GM12878 (cell line): ENCODE measurements around the gene IL10RA. TPM values are rescaled to one million over a fixed set of nuclear protein-coding genes. Genes with fewer than 3 reads are reported as not detected.

Source experiments
- ATAC-seq: fragments of 200-7000 bp; cut with Tn5 transposase; 3 replicates; pipeline ENCODE4 v1.9.1; 2020; ENCODE audit warnings: mild to moderate bottlenecking, moderate library complexity
- BruUV-seq: library from RNA; stranded (reverse); fragments of 400-500 nt; replicated peaks from 2 replicates; lab custom pipeline; 2021; lab: Mats Ljungman, UMichigan
- CTCF ChIA-PET: fragments of 300-600 bp; sonication (Branson Sonifier 250); formaldehyde crosslinking; extraction: SDS; loops from one replicate; lab custom pipeline; 2021; ENCODE audit warnings: inconsistent platforms; lab: Yijun Ruan, JAX
- POLR2A ChIA-PET: fragments of 350-600 bp; formaldehyde crosslinking; extraction: SDS; loops from one replicate; lab custom pipeline; 2021; ENCODE audit warnings: inconsistent platforms; lab: Charles Lee
- RAD21 ChIA-PET: fragments of 300-600 bp; sonication (Branson Sonifier 250); formaldehyde crosslinking; loops from one replicate; lab custom pipeline; 2023; ENCODE audit warnings: antibody characterized with exemption; ENCODE audit not compliant: unreplicated experiment; lab: Charles Lee
- SMC1A ChIA-PET: fragments of 300-600 bp; sonication (Branson Sonifier 250); formaldehyde crosslinking; loops from one replicate; lab custom pipeline; 2023; ENCODE audit not compliant: unreplicated experiment, uncharacterized antibody; lab: Charles Lee
- DNase-seq: peaks from one replicate; pipeline ENCODE4 v3.0.0-alpha.2; 2011; ENCODE audit warnings: low read depth, low spot score
- FAIRE-seq: peaks from 3 replicates; lab custom pipeline; 2011; peaks lifted over from hg19 to GRCh38; lab: Jason Lieb, UNC
- H2AFZ ChIP-seq: 2 replicates; pipeline ENCODE4 v1.6.0; 2011; ENCODE audit warnings: low read depth, low read length, control low read depth; ENCODE audit not compliant: control insufficient read depth
- H3K27ac ChIP-seq: 2 replicates; pipeline ENCODE4 v1.5.1; 2011; ENCODE audit warnings: control low read depth; ENCODE audit not compliant: control insufficient read depth, insufficient read depth
- H3K27me3 ChIP-seq, 2 experiments: replicated peaks in 1 of 2; 2 replicates each; pipeline versions ENCODE4 v1.6.0 to v1.6.1; 2011; ENCODE audit warnings: low read length in 1 of 2; ENCODE audit not compliant: control insufficient read depth in 2 of 2, insufficient read depth in 2 of 2
- H3K36me3 ChIP-seq, 2 experiments: 2 replicates each; pipeline ENCODE4 v1.5.1; 2011; ENCODE audit warnings: low read length in 1 of 2; ENCODE audit not compliant: control insufficient read depth in 2 of 2, insufficient read depth in 2 of 2
- H3K4me1 ChIP-seq: 2 replicates; pipeline ENCODE4 v1.6.1; 2011; ENCODE audit warnings: mild to moderate bottlenecking, low read length, moderate library complexity, mixed read lengths; ENCODE audit not compliant: control insufficient read depth, insufficient read depth
- H3K4me2 ChIP-seq: 2 replicates; pipeline ENCODE4 v1.6.0; 2011; ENCODE audit warnings: control low read depth; ENCODE audit not compliant: control insufficient read depth, insufficient read depth
- H3K4me3 ChIP-seq: fragments of 200-600 bp; sonication (generic); 2 replicates; pipeline ENCODE4 v1.5.1; 2016
- H3K79me2 ChIP-seq: 2 replicates; pipeline ENCODE4 v1.6.0; 2011; ENCODE audit warnings: low read length; ENCODE audit not compliant: control insufficient read depth, insufficient read depth
- H3K9ac ChIP-seq: 2 replicates; pipeline ENCODE4 v1.8.0; 2011; ENCODE audit warnings: low read length, control low read depth, mixed read lengths; ENCODE audit not compliant: control insufficient read depth, insufficient read depth
- H3K9me3 ChIP-seq: replicated peaks from 3 replicates; pipeline ENCODE4 v1.5.1; 2011; ENCODE audit warnings: mild to moderate bottlenecking, low read length; ENCODE audit not compliant: control insufficient read depth, insufficient read depth
- H4K20me1 ChIP-seq: 2 replicates; pipeline ENCODE4 v1.6.0; 2011; ENCODE audit not compliant: control insufficient read depth, insufficient read depth
- CBFB ChIP-seq: IDR thresholded peaks from 2 replicates; pipeline ENCODE4 v1.6.1; 2016; ENCODE audit warnings: antibody characterized with exemption, low read depth
- CEBPB ChIP-seq, 2 experiments: fragments of 150-350 bp in 1 of 2; IDR thresholded peaks; 2 replicates each; pipeline ENCODE4 v1.6.1; 2012 to 2014; ENCODE audit warnings: low read depth in 2 of 2, low read length in 2 of 2, borderline replicate concordance in 1 of 2, inconsistent platforms in 1 of 2
- CREM ChIP-seq: IDR thresholded peaks from 2 replicates; pipeline ENCODE4 v1.6.1; 2014; ENCODE audit warnings: antibody characterized with exemption, low read depth
- ESRRA ChIP-seq: IDR thresholded peaks from 2 replicates; pipeline ENCODE4 v1.6.1; 2012; ENCODE audit warnings: mild to moderate bottlenecking, low read length, improper control_type of control experiment
- GABPA ChIP-seq: IDR thresholded peaks from 2 replicates; pipeline ENCODE4 v1.6.1; 2014; ENCODE audit warnings: antibody characterized with exemption, low read depth, mild to moderate bottlenecking, inconsistent platforms
- HDGF ChIP-seq: fragments of 450-650 bp; IDR thresholded peaks from 2 replicates; pipeline ENCODE4 v1.6.1; 2016; ENCODE audit warnings: antibody characterized with exemption
- IRF4 ChIP-seq: IDR thresholded peaks from 2 replicates; pipeline ENCODE4 v1.6.1; 2011; ENCODE audit warnings: low read depth, low read length
- MYC ChIP-seq: IDR thresholded peaks from 2 replicates; pipeline ENCODE4 v1.6.1; 2011; ENCODE audit warnings: mild to moderate bottlenecking, low read length, moderate library complexity, inconsistent platforms; ENCODE audit not compliant: insufficient read depth, insufficient replicate concordance, insufficient read length, severe bottlenecking
- POU2F2 ChIP-seq: IDR thresholded peaks from 3 replicates; pipeline ENCODE4 v1.6.1; 2011; ENCODE audit warnings: low read depth, mild to moderate bottlenecking, low read length, borderline replicate concordance
- RBBP5 ChIP-seq: fragments of 200-600 bp; sonication (generic); conservative IDR thresholded peaks from 2 replicates; pipeline ENCODE4 v1.6.1; 2016
- SUPT20H ChIP-seq: IDR thresholded peaks from 2 replicates; pipeline ENCODE4 v1.6.1; 2011; ENCODE audit warnings: low read depth, mild to moderate bottlenecking, low read length, moderate library complexity, borderline replicate concordance; ENCODE audit not compliant: control insufficient read depth
- SUZ12 ChIP-seq: fragments of 200-600 bp; sonication (generic); IDR thresholded peaks from one replicate; pipeline ENCODE4 v1.6.1; 2018; ENCODE audit warnings: antibody characterized with exemption, mild to moderate bottlenecking; ENCODE audit not compliant: unreplicated experiment
- ZNF24 ChIP-seq: fragments of 450-650 bp; IDR thresholded peaks from 2 replicates; pipeline ENCODE4 v1.6.1; 2017; ENCODE audit warnings: antibody characterized with exemption, mild to moderate bottlenecking
- ZNF622 ChIP-seq: fragments of 450-650 bp; IDR thresholded peaks from 2 replicates; pipeline ENCODE4 v1.6.1; 2017; ENCODE audit warnings: mild to moderate bottlenecking, inconsistent platforms
- WGBS: methylation state at CpG from one replicate; pipeline ENCODE4 v1.1.6; 2016; ENCODE audit warnings: low lambda C conversion rate; ENCODE audit not compliant: insufficient replicate concordance, insufficient coverage; ENCODE audit errors: missing lambda C conversion rate; 5-methylcytosine and 5-hydroxymethylcytosine counted together
- in situ Hi-C: fragments of 300-500 bp; cut with MboI; formaldehyde crosslinking; loops from 9 replicates; pipeline ENCODE4 v1.14.3; 2018; ENCODE audit warnings: mixed read lengths
- intact Hi-C: fragments of 100-400 bp; cut with micrococcal nuclease; formaldehyde crosslinking; loops from one replicate; pipeline ENCODE4 v1.14.2; 2022; ENCODE audit not compliant: unreplicated experiment
- polyA plus RNA-seq, 11 experiments: library from polyadenylated mRNA; depleted of rRNA in 4 of 11; unstranded in 6 of 11; stranded (reverse) in 5 of 11; fragments of >200 nt; fragmentation: Nextera tagmentation in 4 of 11; fragmentation: Illumina TruSeq in 1 of 11; extraction: Ambion mirVana in 4 of 11; extraction: Trizol in 1 of 11; gene quantifications; 1 replicate in 1 of 11; 2 replicates in 10 of 11; pipeline versions ENCODE4 v1.2.1 to v1.2.3, GENCODE V29; 2011 to 2016; ENCODE audit warnings: inconsistent platforms in 2 of 11, missing spikeins in 2 of 11, low read depth in 1 of 11
- total RNA-seq, 4 experiments: library from RNA; depleted of rRNA in 3 of 4; stranded (reverse); fragments of >200 nt in 3 of 4; fragmentation: Illumina TruSeq in 1 of 4; extraction: Trizol in 1 of 4; gene quantifications; 2 replicates each; pipeline versions ENCODE4 v1.2.1 to v1.2.3, GENCODE V29; 2013 to 2021

Gene IL10RA
- total and polyA plus RNA-seq, 10 of the 15 experiments (the other 5 are each of a cell fraction or from before 2014, with no cell fraction given): 0.77 to 45.9 (median 9.6) TPM

DNA sequence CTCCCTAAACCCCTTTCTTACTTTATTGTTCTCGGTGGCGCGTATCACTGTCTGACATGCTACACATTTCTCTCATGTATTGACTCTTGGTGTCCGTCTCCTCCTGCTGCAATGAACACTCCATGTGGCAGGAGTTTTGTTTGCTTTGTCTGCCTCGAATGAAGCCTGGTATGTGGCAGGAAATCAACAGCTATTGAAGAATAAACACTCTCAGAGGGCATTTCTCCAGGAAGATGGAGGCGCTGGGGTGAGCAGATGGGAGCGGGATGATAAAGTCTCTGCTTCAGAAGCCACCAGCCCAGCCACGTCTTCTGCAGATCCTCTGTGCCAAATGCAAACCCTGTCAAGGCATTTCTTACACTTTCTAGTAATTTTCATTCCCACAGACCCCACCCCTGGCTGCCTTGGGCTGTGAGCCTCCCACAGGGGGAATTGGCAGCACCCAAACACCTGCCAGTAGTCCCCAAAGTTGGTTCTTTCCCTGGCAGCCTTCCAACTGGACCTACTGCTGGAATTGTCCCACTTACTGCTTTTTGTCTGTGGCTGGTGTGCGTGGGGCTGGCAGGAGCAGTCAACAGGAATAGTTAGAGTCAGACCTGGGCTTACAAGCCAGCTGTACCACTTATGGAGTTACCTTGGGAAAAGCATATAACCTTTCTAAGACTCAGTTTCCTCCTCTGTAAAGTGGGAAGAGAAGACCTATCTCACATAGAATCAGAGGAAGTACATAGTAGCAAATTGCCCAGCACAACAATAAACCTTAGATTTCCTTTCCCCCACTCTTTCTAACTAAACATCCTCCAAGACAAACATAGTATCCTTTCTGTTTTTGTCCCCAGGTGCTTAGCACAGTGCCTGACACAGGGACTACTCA is 13.3 kb upstream of the IL10RA start:
- Histone ChIP-seq H3K27me3 (no peaks in the 10 kb centered on the region), H4K20me1 (no peaks in the 10 kb centered on the region), H3K4me1 (peaks cover 13% of the 10 kb centered on the region), H3K27ac (no peak overlapping the region), H3K9ac (no peak overlapping the region), H3K79me2 (no peaks in the 10 kb centered on the region), H2AFZ (no peak overlapping the region), H3K4me3 (no peak overlapping the region), H3K36me3 (no peaks in the 10 kb centered on the region), H3K4me2 (no peak overlapping the region), H3K9me3 (no peaks in the 10 kb centered on the region)
- WGBS: 84% methylated on average over 9 of the region's 9 CpGs
- intact Hi-C loops: no loop called here
- TF ChIP-seq CBFB (no peak), CREM (no peak), IRF4 (no peak), RBBP5 (no peak), SUPT20H (no peak), MYC (no peak), POU2F2 (no peak), ZNF622 (no peak), GABPA (no peak), SUZ12 (no peak), ZNF24 (no peak), ESRRA (no peak), HDGF (no peak), CEBPB (IDR thresholded peaks at IDR 0.05; ENCODE audit: borderline replicate concordance in 1 of 2, low read depth in 2 of 2, low read length in 2 of 2) (no peak)
- in situ Hi-C loops: no loop called here
- ChIA-PET CTCF (interaction anchor here (1.4 to 1.5 kb wide), 2 partner anchors 13 to 80 kb away, joined by 4 to 6 read pairs; partner anchors contain the start of gene IL10RA), SMC1A (interaction anchor here (0.8 to 2.8 kb wide), 7 partner anchors 12 to 158 kb away, joined by 3 to 20 read pairs (median 5); partner anchors contain the start of gene IL10RA), POLR2A (interaction anchor here (2.2 to 3.1 kb wide), 2 partner anchors 12 to 14 kb away, joined by 13 read pairs; partner anchors contain the start of gene IL10RA), RAD21 (interaction anchor here (0.6 to 3.3 kb wide), 4 partner anchors 9 to 26 kb away, joined by 3 to 26 read pairs (median 8); partner anchors contain the start of gene IL10RA)
- ATAC-seq (no peak), FAIRE-seq (no peak), DNase-seq (no peak)
- no TSS peak for BruUV-seq
